Esophagus (tissue), 2 donors: ENCODE measurements around the gene UGT1A8. TPM values are rescaled to one million over a fixed set of nuclear protein-coding genes. Genes with fewer than 3 reads are reported as not detected.

Experiments
- H3K27ac ChIP-seq, 2 donors: one replicate each; pipeline ENCODE4 v1.5.1; 2013; ENCODE audit warnings: low read depth in 2 of 2, mild to moderate bottlenecking in 2 of 2, inconsistent platforms in 1 of 2, low read length in 1 of 2, moderate library complexity in 1 of 2
- H3K27me3 ChIP-seq, 2 donors: one replicate each; pipeline ENCODE4 v1.6.1; 2013; ENCODE audit warnings: low read length in 2 of 2, control low read depth in 1 of 2, mild to moderate bottlenecking in 1 of 2; ENCODE audit not compliant: insufficient read depth in 2 of 2, control insufficient read depth in 1 of 2
- H3K36me3 ChIP-seq, 2 donors: one replicate each; pipeline ENCODE4 v1.6.1; 2013; ENCODE audit warnings: low read length in 1 of 2; ENCODE audit not compliant: control insufficient read depth in 2 of 2, insufficient read depth in 2 of 2
- H3K4me1 ChIP-seq, 2 donors: one replicate each; pipeline ENCODE4 v1.6.1; 2013; ENCODE audit warnings: low read length in 1 of 2; ENCODE audit not compliant: control insufficient read depth in 2 of 2, insufficient read depth in 2 of 2
- H3K4me3 ChIP-seq, 2 donors: one replicate each; pipeline ENCODE4 v1.5.1; 2013; ENCODE audit warnings: low read length in 2 of 2, mild to moderate bottlenecking in 2 of 2, low read depth in 1 of 2, moderate library complexity in 1 of 2
- H3K9me3 ChIP-seq, 2 donors: one replicate each; pipeline ENCODE4 v1.6.1; 2013; ENCODE audit warnings: mild to moderate bottlenecking in 2 of 2, low read depth in 1 of 2, low read length in 1 of 2, moderate library complexity in 1 of 2; ENCODE audit not compliant: control insufficient read depth in 2 of 2, insufficient read depth in 1 of 2
- WGBS, 2 donors: extraction: QIAGEN DNeasy Blood & Tissue Kit; methylation state at CpG; one replicate each; pipeline ENCODE4 v1.1.7; 2013; 5-methylcytosine and 5-hydroxymethylcytosine counted together
- polyA plus RNA-seq, 2 donors: library from polyadenylated mRNA; stranded (reverse); fragments of 200-250 nt; gene quantifications; one replicate each; pipeline ENCODE4 v1.2.3, GENCODE V29; 2013
- donor health status: healthy with polysubstance abuse.
- donor health status: Bipolar disorder and iron deficiency.

Gene UGT1A8
- polyA plus RNA-seq, 2 donors: 0.39 to 2.8 TPM

- 77 to 81% methylated on average over 10 of the region's 10 CpGs for WGBS, 2 donors
Observed at GRCh38 chr2:233807966-233808935, 190.8 kb downstream of the UGT1A8 start.

GRCh38 chr2:233810385-233810784, 193.0 kb downstream of the UGT1A8 start:
- WGBS, 2 donors: 83 to 89% methylated on average over 6 of the region's 6 CpGs
- H3K36me3 ChIP-seq: no peaks in the 10 kb centered on the region
- H3K9me3 ChIP-seq: peaks cover 0 to 2% of the 10 kb centered on the region in 2 donors
- no peaks in the 10 kb centered on the region for H3K27me3 ChIP-seq
- H3K4me3 ChIP-seq: no peak overlapping the region
- no peaks in the 10 kb centered on the region for H3K4me1 ChIP-seq
- H3K27ac ChIP-seq: no peak overlapping the region

More at GRCh38 chr2:233807966-233808935, 190.8 kb downstream of the UGT1A8 start:
- H3K36me3 ChIP-seq: no peaks in the 10 kb centered on the region
- H3K27ac ChIP-seq: no peak overlapping the region
- no peaks in the 10 kb centered on the region for H3K4me1 ChIP-seq
- peaks cover 0 to 2% of the 10 kb centered on the region in 2 donors for H3K9me3 ChIP-seq
- H3K4me3 ChIP-seq: no peak overlapping the region
- H3K27me3 ChIP-seq: no peaks in the 10 kb centered on the region

- H3K4me3 ChIP-seq: no peak overlapping the region
- 70 to 86% methylated on average over 4 of the region's 4 CpGs for WGBS, 2 donors
- H3K36me3 ChIP-seq: no peaks in the 10 kb centered on the region
- H3K27me3 ChIP-seq: no peaks in the 10 kb centered on the region
- H3K27ac ChIP-seq: no peak overlapping the region
- peaks cover 0 to 2% of the 10 kb centered on the region in 2 donors for H3K9me3 ChIP-seq
- H3K4me1 ChIP-seq: no peaks in the 10 kb centered on the region
Observed at GRCh38 chr2:233811087-233811486, 193.7 kb downstream of the UGT1A8 start.

GRCh38 chr2:233811732-233812131, 194.3 kb downstream of the UGT1A8 start:
- H3K4me1 ChIP-seq: no peaks in the 10 kb centered on the region
- H3K4me3 ChIP-seq: no peak overlapping the region
- H3K27me3 ChIP-seq: no peaks in the 10 kb centered on the region
- 86 to 91% methylated on average over 8 of the region's 8 CpGs for WGBS, 2 donors
- peaks cover 0 to 5% of the 10 kb centered on the region in 2 donors for H3K9me3 ChIP-seq
- H3K36me3 ChIP-seq: no peaks in the 10 kb centered on the region
- no peak overlapping the region for H3K27ac ChIP-seq

- no peaks in the 10 kb centered on the region for H3K27me3 ChIP-seq
- no peak overlapping the region for H3K4me3 ChIP-seq
- no peak overlapping the region for H3K27ac ChIP-seq
- H3K9me3 ChIP-seq: peaks cover 0 to 5% of the 10 kb centered on the region in 2 donors
- WGBS, 2 donors: 81 to 88% methylated on average over 3 of the region's 3 CpGs
- peaks cover 0 to 2% of the 10 kb centered on the region in 2 donors for H3K4me1 ChIP-seq
- H3K36me3 ChIP-seq: no peaks in the 10 kb centered on the region
Observed at GRCh38 chr2:233813236-233814055, 196.0 kb downstream of the UGT1A8 start.

- H3K36me3 ChIP-seq: no peaks in the 10 kb centered on the region
- WGBS, 2 donors: 62% methylated on average over 2 of the region's 2 CpGs
- H3K27ac ChIP-seq: no peak overlapping the region
- no peak overlapping the region for H3K4me3 ChIP-seq
- H3K9me3 ChIP-seq: peaks cover 0 to 5% of the 10 kb centered on the region in 2 donors
- peaks cover 0 to 2% of the 10 kb centered on the region in 2 donors for H3K4me1 ChIP-seq
- no peaks in the 10 kb centered on the region for H3K27me3 ChIP-seq
Observed at GRCh38 chr2:233814056-233814835, 196.8 kb downstream of the UGT1A8 start.

- H3K4me1 ChIP-seq: peaks cover 0 to 2% of the 10 kb centered on the region in 2 donors
- H3K27me3 ChIP-seq: no peaks in the 10 kb centered on the region
- no peak overlapping the region for H3K4me3 ChIP-seq
- H3K9me3 ChIP-seq: peaks cover 0 to 5% of the 10 kb centered on the region in 2 donors
- WGBS, 2 donors: 76 to 84% methylated on average over 6 of the region's 6 CpGs
- no peak overlapping the region for H3K27ac ChIP-seq
- H3K36me3 ChIP-seq: no peaks in the 10 kb centered on the region
Observed at GRCh38 chr2:233815861-233816260, 198.4 kb downstream of the UGT1A8 start.

- no peaks in the 10 kb centered on the region for H3K27me3 ChIP-seq
- H3K36me3 ChIP-seq: no peaks in the 10 kb centered on the region
- H3K4me1 ChIP-seq: peaks cover 0 to 2% of the 10 kb centered on the region in 2 donors
- no peak overlapping the region for H3K27ac ChIP-seq
- no peak overlapping the region for H3K4me3 ChIP-seq
- 55 to 58% methylated on average over 2 of the region's 2 CpGs for WGBS, 2 donors
- peaks cover 0 to 3% of the 10 kb centered on the region in 2 donors for H3K9me3 ChIP-seq
Observed at GRCh38 chr2:233816334-233816733, 198.9 kb downstream of the UGT1A8 start.

- WGBS, 2 donors: 81 to 88% methylated on average over 4 of the region's 4 CpGs
- Histone ChIP-seq H3K4me3 (no peak overlapping the region), H3K27ac (no peak overlapping the region), H3K36me3 (no peaks in the 10 kb centered on the region), H3K9me3 (peaks cover 0 to 2% of the 10 kb centered on the region in 2 donors), H3K4me1 (peaks cover 0 to 2% of the 10 kb centered on the region in 2 donors), H3K27me3 (no peaks in the 10 kb centered on the region)
Observed at GRCh38 chr2:233816771-233817170, 199.3 kb downstream of the UGT1A8 start.
